ENCODE results near the gene PTPRJ. TPM values are rescaled to one million over a fixed set of nuclear protein-coding genes. Genes with fewer than 3 reads are reported as not detected.

Gene PTPRJ
- total RNA-seq, 1 experiment from 2014 or later, result 18.0 TPM

- no peak for DNase-seq (ENCODE audit: extremely low read depth, low read depth)
Observed at GRCh38 chr11:48106166-48106565, 125.8 kb downstream of the PTPRJ start.

- no peak for DNase-seq (ENCODE audit: extremely low read depth, low read depth)
Observed at GRCh38 chr11:48107188-48107704, 126.9 kb downstream of the PTPRJ start.

DNA sequence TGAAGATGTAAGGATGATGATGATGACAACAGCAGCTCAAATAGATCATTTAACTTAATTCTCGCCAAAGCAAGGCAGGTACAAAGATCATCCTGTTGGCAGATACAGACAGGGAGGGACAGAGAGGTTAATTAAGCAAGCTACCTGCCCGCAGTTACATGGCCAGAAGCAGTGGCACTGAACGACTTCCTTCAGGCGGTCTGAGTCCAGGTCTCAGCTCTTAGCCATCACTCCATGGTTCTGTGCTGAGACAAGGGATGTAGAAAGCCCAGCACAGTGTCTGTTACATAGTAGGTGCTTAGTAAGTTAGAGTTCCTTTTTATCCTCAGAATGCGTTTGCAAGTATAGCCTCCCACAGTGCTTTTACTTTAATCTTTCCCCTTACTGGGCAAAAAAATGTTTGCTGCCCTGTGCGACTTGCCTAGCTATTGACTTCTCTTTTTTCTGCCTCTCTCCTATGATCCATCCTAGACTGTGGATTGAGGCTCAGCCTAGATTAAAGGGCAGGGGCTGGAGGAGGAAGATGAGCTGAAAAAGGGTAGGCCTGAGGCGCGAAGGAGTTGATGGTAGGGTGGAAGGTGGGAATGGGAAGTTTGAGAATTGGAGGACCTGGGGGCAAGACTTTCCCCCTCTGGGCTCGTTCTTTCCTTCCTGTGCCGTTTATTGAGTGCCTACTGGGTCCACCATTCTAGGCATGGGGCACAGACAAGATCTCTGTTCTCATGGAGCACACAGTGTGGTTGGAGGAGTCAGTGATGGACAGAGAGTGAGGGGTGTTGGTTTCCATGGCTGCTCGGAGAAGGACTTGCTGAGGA is 128.1 kb downstream of the PTPRJ start:
- DNase-seq (ENCODE audit: extremely low read depth, low read depth), result no peak

GRCh38 chr11:48109046-48109666 is 128.8 kb downstream of the PTPRJ start:
- peak; percentile 29 for DNase-seq (ENCODE audit: extremely low read depth, low read depth)

GRCh38 chr11:48110509-48110766 is 130.1 kb downstream of the PTPRJ start:
- no peak for DNase-seq (ENCODE audit: extremely low read depth, low read depth)

GRCh38 chr11:48111891-48112290 is 131.5 kb downstream of the PTPRJ start:
- no peak for DNase-seq (ENCODE audit: extremely low read depth, low read depth)

DNA sequence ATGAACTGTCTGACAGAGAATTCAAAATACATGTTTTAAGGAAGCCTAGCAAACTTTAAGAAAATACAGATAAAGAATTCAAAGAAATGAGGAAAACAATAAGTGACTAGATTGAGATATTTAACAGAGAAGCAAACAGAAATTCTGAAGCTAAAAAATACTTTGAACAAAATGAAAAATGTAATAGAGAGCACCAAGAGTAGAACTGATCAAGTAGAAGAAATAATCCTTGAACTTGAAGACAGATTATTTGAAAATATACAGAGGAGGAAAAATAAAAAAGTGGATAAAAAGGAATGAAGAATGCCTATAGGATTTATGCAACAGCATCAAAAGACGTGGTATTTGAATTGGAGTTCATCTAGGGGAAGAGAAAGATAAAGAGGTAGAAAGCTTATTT is 134.4 kb downstream of the PTPRJ start:
- DNase-seq (ENCODE audit: extremely low read depth, low read depth), result no peak

DNA sequence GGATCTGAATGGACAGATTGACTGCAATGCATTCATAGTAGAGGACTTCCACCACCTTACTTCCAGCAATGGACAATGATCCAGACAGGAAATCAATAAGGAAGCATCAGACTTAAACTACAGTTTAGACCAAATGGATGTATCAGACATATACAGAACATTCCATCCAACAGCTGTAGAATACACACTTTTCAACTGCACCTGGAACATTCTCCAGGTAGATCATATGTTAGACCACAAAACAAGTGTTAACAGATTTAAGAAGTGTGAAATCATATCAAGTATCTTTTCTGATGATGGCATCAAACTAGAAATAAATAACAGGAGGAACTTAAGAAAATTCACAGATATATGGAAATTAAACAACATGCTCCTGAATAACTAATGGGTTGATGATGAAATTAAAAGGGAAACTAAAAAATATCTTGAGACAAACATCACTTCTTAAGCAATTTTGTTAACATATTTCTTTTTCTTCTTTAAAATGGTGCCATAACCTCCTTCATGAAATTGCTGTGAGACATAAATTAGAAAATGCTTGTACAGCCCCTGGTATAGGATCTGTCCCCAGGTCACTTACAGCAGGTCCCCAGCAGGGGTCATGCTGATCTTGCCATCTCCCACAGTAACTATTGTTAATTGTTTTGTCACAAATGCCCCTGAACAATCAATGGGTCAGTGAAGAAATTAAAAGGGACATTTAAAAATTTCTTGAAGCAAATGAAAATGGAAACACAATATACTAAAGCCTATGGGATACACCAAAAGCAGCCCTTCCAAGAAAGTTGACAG is 136.3 kb downstream of the PTPRJ start:
- DNase-seq (ENCODE audit: extremely low read depth, low read depth), result peak; percentile 5

DNA sequence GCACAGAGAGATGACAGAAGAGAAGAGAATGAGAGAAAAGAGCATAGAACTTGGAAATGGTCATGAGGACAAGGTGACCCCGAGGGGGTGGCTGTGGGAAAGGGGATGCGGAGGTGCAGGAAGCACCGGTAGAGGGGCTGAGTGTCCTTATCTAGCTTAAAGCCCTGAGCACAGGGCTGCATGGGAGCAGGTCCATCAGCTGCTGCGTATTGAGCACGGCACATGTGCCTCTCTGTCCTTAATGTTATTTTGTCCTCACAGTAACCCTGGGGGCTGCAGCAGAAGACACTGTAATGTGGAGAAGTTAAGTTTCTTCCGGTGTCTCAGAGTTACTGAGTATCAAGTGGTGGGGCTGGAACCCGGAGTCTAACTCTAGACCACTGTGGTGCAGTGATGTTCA is 141.9 kb downstream of the PTPRJ start:
- DNase-seq (ENCODE audit: extremely low read depth, low read depth), result no peak

DNA sequence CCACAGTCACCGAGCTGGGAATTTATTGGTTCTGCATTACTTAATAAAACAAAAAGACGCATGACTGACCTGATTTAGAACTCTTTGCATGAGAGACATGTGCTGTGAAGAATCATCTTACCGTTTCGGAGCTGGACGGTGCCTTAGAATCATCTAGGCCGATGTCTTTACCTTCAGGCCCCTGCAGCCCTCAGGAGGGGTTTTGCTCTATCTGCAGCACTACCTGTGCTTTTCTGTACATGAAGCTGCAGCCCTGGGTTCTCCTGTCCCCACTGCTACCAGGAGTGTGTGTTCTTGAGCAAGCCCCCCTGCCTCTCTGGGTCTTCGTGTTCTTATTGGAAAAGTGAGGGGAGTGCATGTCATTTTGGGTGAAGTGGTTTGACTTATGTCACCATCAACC is 142.3 kb downstream of the PTPRJ start:
- no peak for DNase-seq (ENCODE audit: extremely low read depth, low read depth)

GRCh38 chr11:48123254-48123875 is 143.0 kb downstream of the PTPRJ start:
- DNase-seq (ENCODE audit: extremely low read depth, low read depth), result no peak

- DNase-seq (ENCODE audit: extremely low read depth, low read depth), result no peak
Observed at GRCh38 chr11:48123934-48124755, 143.8 kb downstream of the PTPRJ start.

GRCh38 chr11:48124880-48125279 is 144.5 kb downstream of the PTPRJ start:
- no peak for DNase-seq (ENCODE audit: extremely low read depth, low read depth)

GRCh38 chr11:48125866-48126265 is 145.5 kb downstream of the PTPRJ start:
- DNase-seq (ENCODE audit: extremely low read depth, low read depth), result no peak

DNA sequence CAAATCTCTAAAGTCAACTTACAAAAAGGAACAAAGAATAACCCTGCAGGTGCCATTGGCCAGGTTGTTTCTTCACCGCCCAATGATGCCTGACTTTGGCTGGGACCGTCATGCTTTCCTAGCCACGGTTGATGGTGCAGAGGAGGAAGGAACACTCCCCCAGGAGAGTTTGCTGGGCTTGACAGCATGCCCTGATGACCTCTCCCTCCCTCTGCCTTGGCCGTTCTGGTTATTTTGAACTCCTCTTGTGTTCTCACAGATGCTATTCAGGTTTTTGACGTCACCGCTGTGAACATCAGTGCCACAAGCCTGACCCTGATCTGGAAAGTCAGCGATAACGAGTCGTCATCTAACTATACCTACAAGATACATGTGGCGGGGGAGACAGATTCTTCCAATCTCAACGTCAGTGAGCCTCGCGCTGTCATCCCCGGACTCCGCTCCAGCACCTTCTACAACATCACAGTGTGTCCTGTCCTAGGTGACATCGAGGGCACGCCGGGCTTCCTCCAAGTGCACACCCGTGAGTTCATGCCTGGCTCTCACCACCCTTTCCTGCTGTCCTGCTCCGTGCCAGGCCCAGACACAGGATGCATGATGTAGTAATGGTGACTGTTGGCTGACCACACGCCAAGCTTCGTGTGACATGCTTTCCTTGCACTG is 147.3 kb downstream of the PTPRJ start:
- DNase-seq (ENCODE audit: extremely low read depth, low read depth), result no peak

DNA sequence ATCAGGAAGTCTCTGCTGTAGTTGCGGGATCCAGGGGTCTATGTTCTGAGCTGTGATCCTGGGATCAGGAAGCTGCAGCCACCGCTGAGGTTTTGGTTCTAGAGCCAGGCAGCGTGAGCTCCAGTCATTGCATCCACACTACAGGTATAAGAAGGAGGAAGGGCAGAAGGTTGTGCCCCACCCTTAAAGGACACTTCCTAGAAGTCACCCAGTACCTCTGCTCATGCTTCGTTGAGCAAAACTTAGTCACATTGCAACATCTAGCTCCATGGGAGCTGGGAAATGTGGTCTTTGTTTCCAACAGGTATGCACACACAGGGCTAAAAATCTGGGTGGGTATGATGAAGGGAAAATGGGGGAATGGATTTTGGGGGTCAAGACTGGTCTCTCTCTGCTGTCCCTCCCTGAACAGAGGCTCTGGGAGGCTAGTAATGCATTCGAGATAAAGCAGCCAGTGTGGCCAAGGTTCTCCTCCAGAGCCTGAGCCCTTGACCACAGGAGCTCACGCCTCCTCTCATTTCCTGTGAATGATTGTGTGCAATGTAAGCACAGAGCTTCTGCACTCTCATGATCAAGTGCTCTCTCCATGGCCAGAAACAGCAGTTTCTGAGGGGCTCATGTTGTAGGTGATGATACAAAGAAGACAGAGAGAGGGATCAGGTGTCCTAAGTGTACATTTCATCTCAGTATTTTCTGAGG is 149.5 kb downstream of the PTPRJ start:
- DNase-seq (ENCODE audit: extremely low read depth, low read depth), result no peak

DNA sequence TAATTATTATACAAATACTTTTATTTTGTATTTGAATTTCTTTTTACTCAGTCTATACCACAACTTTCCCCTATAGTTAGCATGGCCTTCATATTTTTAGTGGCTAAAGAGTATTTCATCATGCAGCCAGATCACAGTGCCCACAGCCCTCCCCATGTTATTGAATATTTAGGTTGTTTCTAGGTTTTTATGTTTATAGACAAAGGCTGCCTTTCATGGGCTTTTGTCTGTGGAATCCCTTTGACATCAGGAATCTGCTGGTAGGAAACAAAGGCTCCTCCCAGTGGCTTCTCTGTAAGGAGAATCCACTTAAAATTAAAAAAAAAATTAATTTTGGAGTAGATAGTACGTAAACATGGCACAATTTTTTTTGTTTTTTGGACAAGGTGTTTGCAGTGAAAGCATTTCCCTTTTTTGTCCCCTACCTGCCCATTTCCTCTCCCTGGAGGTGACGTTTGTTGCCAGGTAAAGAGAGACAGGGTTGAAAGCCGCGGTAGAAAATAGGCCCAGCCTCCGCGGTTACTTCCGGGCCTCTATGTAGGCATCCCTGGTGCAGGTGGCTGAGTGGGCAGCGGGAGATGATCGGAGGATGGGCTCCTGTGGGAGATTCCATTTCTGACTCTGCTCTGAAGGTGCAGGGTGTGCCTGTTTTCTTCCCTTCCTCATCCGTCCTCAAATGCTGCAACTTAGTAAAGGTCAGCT is 154.0 kb downstream of the PTPRJ start:
- no peak for DNase-seq (ENCODE audit: extremely low read depth, low read depth)

DNA sequence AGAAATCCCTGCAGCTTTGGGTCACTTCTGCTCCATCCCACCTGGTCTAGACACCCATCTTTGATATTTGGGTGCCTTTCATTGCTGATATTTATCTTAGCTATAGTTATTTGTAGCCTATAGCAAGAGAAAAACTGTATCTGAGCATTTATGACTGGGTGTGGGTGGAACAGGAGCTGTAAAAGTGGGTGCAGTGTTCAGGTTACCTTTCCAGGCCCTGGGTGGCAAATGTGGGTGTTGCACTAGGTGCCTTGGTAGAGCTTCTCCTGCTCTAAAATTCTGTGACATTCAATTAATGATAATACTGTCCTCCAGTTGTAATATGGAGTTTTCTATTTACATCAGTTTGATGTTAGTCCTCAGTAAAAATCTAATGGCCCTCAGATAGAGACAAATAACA is 157.9 kb downstream of the PTPRJ start:
- no peak for DNase-seq (ENCODE audit: extremely low read depth, low read depth)
